Keratinocyte (primary cell): ENCODE data around the gene XRRA1. TPM values are rescaled to one million over a fixed set of nuclear protein-coding genes. Genes with fewer than 3 reads are reported as not detected.
A peak's percentile ranks its signal among the peaks of the same experiment; 100 is the strongest.

Experiments used
- DNase-seq: peaks from one replicate; pipeline ENCODE4 v3.0.0-alpha.2; 2011; ENCODE audit warnings: low read depth, missing footprints, low spot score
- FAIRE-seq: peaks from 2 replicates; lab custom pipeline; 2011; peaks lifted over from hg19 to GRCh38; lab: Jason Lieb, UNC
- H2AFZ ChIP-seq: 2 replicates; pipeline ENCODE4 v1.6.0; 2012; ENCODE audit warnings: low read length, control low read depth, inconsistent platforms; ENCODE audit not compliant: control insufficient read depth
- H3K27ac ChIP-seq: 2 replicates; pipeline ENCODE4 v1.5.1; 2011; ENCODE audit warnings: low read length; ENCODE audit not compliant: control insufficient read depth, insufficient read depth
- H3K27me3 ChIP-seq: 3 replicates; pipeline ENCODE4 v1.6.0; 2011; ENCODE audit warnings: low read length; ENCODE audit not compliant: control insufficient read depth, insufficient read depth; ENCODE audit errors: extremely low read depth
- H3K36me3 ChIP-seq, 2 experiments: 2 replicates in 1 of 2; 3 replicates in 1 of 2; pipeline ENCODE4 v1.5.1; 2011; ENCODE audit warnings: low read length in 2 of 2, mild to moderate bottlenecking in 1 of 2; ENCODE audit not compliant: control insufficient read depth in 2 of 2, insufficient read depth in 2 of 2; ENCODE audit errors: extremely low read depth in 1 of 2
- H3K4me1 ChIP-seq: 3 replicates; pipeline ENCODE4 v1.5.1; 2011; ENCODE audit warnings: low read length; ENCODE audit not compliant: control insufficient read depth, insufficient read depth; ENCODE audit errors: extremely low read depth
- H3K4me2 ChIP-seq: 3 replicates; pipeline ENCODE4 v1.6.0; 2011; ENCODE audit warnings: low read depth, low read length; ENCODE audit not compliant: control insufficient read depth, insufficient read depth; ENCODE audit errors: extremely low read depth
- H3K4me3 ChIP-seq, 3 experiments: fragments of 200-600 bp in 1 of 3; sonication (generic) in 1 of 3; 2 replicates in 2 of 3; 3 replicates in 1 of 3; pipeline ENCODE4 v1.5.1; 2011 to 2016; ENCODE audit warnings: low read length in 3 of 3, mild to moderate bottlenecking in 3 of 3, control low read depth in 2 of 3, inconsistent platforms in 1 of 3, low read depth in 1 of 3, mixed read lengths in 1 of 3, mixed run types in 1 of 3, moderate library complexity in 1 of 3; ENCODE audit not compliant: control insufficient read depth in 2 of 3, insufficient read depth in 2 of 3; ENCODE audit errors: extremely low read depth in 1 of 3
- H3K79me2 ChIP-seq: 2 replicates; pipeline ENCODE4 v1.6.0; 2012; ENCODE audit warnings: low read length; ENCODE audit not compliant: control insufficient read depth, insufficient read depth
- H3K9ac ChIP-seq: 3 replicates; pipeline ENCODE4 v1.6.0; 2011; ENCODE audit warnings: low read length; ENCODE audit not compliant: control insufficient read depth, insufficient read depth; ENCODE audit errors: extremely low read depth
- H3K9me1 ChIP-seq: 3 replicates; pipeline ENCODE4 v1.6.0; 2011; ENCODE audit warnings: low read length; ENCODE audit not compliant: control insufficient read depth, insufficient read depth; ENCODE audit errors: extremely low read depth
- H3K9me3 ChIP-seq: 2 replicates; pipeline ENCODE4 v1.5.1; 2012; ENCODE audit warnings: low read depth, low read length; ENCODE audit not compliant: control insufficient read depth
- H4K20me1 ChIP-seq: 3 replicates; pipeline ENCODE4 v1.6.0; 2011; ENCODE audit warnings: low read length; ENCODE audit not compliant: control insufficient read depth, insufficient read depth; ENCODE audit errors: extremely low read depth
- CTCF ChIP-seq, 3 experiments: IDR thresholded peaks in 1 of 3; conservative IDR thresholded peaks in 1 of 3; optimal IDR thresholded peaks in 1 of 3; 2 replicates in 2 of 3; 3 replicates in 1 of 3; pipeline versions ENCODE3 to v1.5.1; 2011; ENCODE audit warnings: low read length in 3 of 3, mild to moderate bottlenecking in 3 of 3, moderate library complexity in 2 of 3, control low read depth in 1 of 3, inconsistent platforms in 1 of 3; ENCODE audit not compliant: insufficient read depth in 2 of 3; ENCODE audit errors: extremely low read depth in 1 of 3
- EZH2 ChIP-seq: IDR thresholded peaks from one replicate; pipeline ENCODE4 v1.6.1; 2012; ENCODE audit warnings: inconsistent platforms, mild to moderate bottlenecking, low read length, moderate library complexity
- dilution Hi-C: fragments of 300-500 bp; cut with MboI; formaldehyde crosslinking; loops from one replicate; pipeline ENCODE4 v1.7.0; 2020; ENCODE audit warnings: low sequenced_read_pairs; ENCODE audit not compliant: extremely low pct_ligation_motif_present
- polyA plus RNA-seq, 5 experiments: library from polyadenylated mRNA; depleted of rRNA in 3 of 5; stranded (reverse) in 3 of 5; stranded (forward) in 1 of 5; unstranded in 1 of 5; fragments of >200 nt; gene quantifications; 1 replicate in 1 of 5; 2 replicates in 3 of 5; 3 replicates in 1 of 5; pipeline versions ENCODE4 v1.2.1 to v1.2.3, GENCODE V29; 2011 to 2012; ENCODE audit warnings: missing spikeins in 2 of 5, low read depth in 1 of 5, low replicate concordance in 1 of 5

Gene XRRA1
- polyA plus RNA-seq, 1 donor (not counting 4 experiments of a cell fraction or from before 2014, with no cell fraction given), result 9.1 TPM

GRCh38 chr11:74941492-74941891 is 7.4 kb downstream of the XRRA1 start:
- TF ChIP-seq EZH2, result no peak
- TF ChIP-seq CTCF (optimal IDR thresholded peaks at IDR 0.05 in 1 of 3, IDR thresholded peaks at IDR 0.05 in 1 of 3, conservative IDR thresholded peaks at IDR 0.05 in 1 of 3; ENCODE audit: extremely low read depth in 1 of 3, insufficient read depth in 2 of 3, low read length in 3 of 3), result peak in 1 of 3 experiments; percentile 32
- Histone ChIP-seq H3K4me2 (no peak overlapping the region), H2AFZ (no peak overlapping the region), H3K9me3 (no peaks in the 10 kb centered on the region), H3K36me3 (peaks cover 4 to 6% of the 10 kb centered on the region in 2 experiments), H3K9ac (no peak overlapping the region), H3K4me1 (peaks cover 45% of the 10 kb centered on the region), H3K27me3 (no peaks in the 10 kb centered on the region), H3K4me3 (no peak overlapping the region), H3K79me2 (no peaks in the 10 kb centered on the region), H3K9me1 (no peaks in the 10 kb centered on the region), H3K27ac (no peak overlapping the region), H4K20me1 (no peaks in the 10 kb centered on the region)
- no peak for FAIRE-seq
- dilution Hi-C loops, result no loop called here
- DNase-seq, result no peak

- Histone ChIP-seq H3K36me3 (peaks cover 10 to 22% of the 10 kb centered on the region in 2 experiments), H3K9me3 (no peaks in the 10 kb centered on the region), H2AFZ (no peak overlapping the region), H3K27me3 (no peaks in the 10 kb centered on the region), H3K9me1 (no peaks in the 10 kb centered on the region), H3K4me2 (no peak overlapping the region), H3K4me1 (peaks cover 26% of the 10 kb centered on the region), H3K79me2 (no peaks in the 10 kb centered on the region), H4K20me1 (no peaks in the 10 kb centered on the region), H3K9ac (no peak overlapping the region), H3K27ac (peak overlapping the region; percentile 7), H3K4me3 (no peak overlapping the region)
- dilution Hi-C loops, result no loop called here
- FAIRE-seq (no peak), DNase-seq (no peak)
- TF ChIP-seq CTCF (optimal IDR thresholded peaks at IDR 0.05 in 1 of 3, IDR thresholded peaks at IDR 0.05 in 1 of 3, conservative IDR thresholded peaks at IDR 0.05 in 1 of 3; ENCODE audit: extremely low read depth in 1 of 3, insufficient read depth in 2 of 3, low read length in 3 of 3) (no peak), EZH2 (no peak)
These were observed 11.0 kb downstream of the XRRA1 start for GRCh38 chr11:74937696-74938475.
